Common myeloid progenitor, CD34-positive (primary cell): ENCODE data around the gene ETS1.
"Not testable (repeated sequence)": the region's sequence is repeated elsewhere in the genome, so short reads cannot be mapped to it uniquely, and the experiment has no call there.

Experiments
- CTCF ChIA-PET: fragments of 350-600 bp; sonication (Branson Sonifier 250); formaldehyde crosslinking; loops from one replicate; lab custom pipeline; 2021; ENCODE audit warnings: antibody characterized with exemption; lab: Charles Lee
- POLR2A ChIA-PET: fragments of 350-600 bp; sonication (Branson Sonifier 250); formaldehyde crosslinking; loops from one replicate; lab custom pipeline; 2021; ENCODE audit warnings: antibody characterized with exemption; lab: Charles Lee
- DNase-seq, 3 donors: peaks; one replicate each; pipeline versions ENCODE4 v3.0.0 to v3.0.0-alpha.2; 2013
- H3K27ac ChIP-seq, 2 experiments: 1 replicate in 1 of 2; 2 replicates in 1 of 2; pipeline ENCODE4 v1.7.0; 2013; ENCODE audit warnings: inconsistent platforms in 2 of 2, low read length in 2 of 2, mild to moderate bottlenecking in 2 of 2, low read depth in 1 of 2, moderate library complexity in 1 of 2; ENCODE audit not compliant: severe bottlenecking in 2 of 2, insufficient read depth in 1 of 2, poor library complexity in 1 of 2
- H3K27me3 ChIP-seq, 5 experiments: replicated peaks in 2 of 5; 1 replicate in 3 of 5; 2 replicates in 2 of 5; pipeline versions ENCODE4 v1.6.1 to v1.7.0; 2013; ENCODE audit warnings: low read length in 4 of 5, mild to moderate bottlenecking in 2 of 5, moderate library complexity in 2 of 5, inconsistent platforms in 1 of 5; ENCODE audit not compliant: insufficient read depth in 5 of 5, control insufficient read depth in 4 of 5
- H3K36me3 ChIP-seq, 4 experiments: 1 replicate in 2 of 4; 2 replicates in 2 of 4; pipeline versions ENCODE4 v1.6.1 to v1.7.0; 2013; ENCODE audit warnings: low read length in 3 of 4, control low read depth in 1 of 4, mild to moderate bottlenecking in 1 of 4; ENCODE audit not compliant: control insufficient read depth in 4 of 4, insufficient read depth in 4 of 4
- H3K4me1 ChIP-seq, 4 experiments: 1 replicate in 3 of 4; 2 replicates in 1 of 4; pipeline versions ENCODE4 v1.6.1 to v1.7.1; 2013; ENCODE audit warnings: low read length in 3 of 4, mild to moderate bottlenecking in 3 of 4, control low read depth in 1 of 4, inconsistent platforms in 1 of 4, moderate library complexity in 1 of 4; ENCODE audit not compliant: control insufficient read depth in 4 of 4, insufficient read depth in 4 of 4; ENCODE audit errors: control extremely low read depth in 1 of 4
- H3K4me3 ChIP-seq, 7 experiments: 1 replicate in 4 of 7; 2 replicates in 3 of 7; pipeline versions ENCODE4 v1.5.1 to v1.7.0; 2013; ENCODE audit warnings: mild to moderate bottlenecking in 7 of 7, low read length in 6 of 7, moderate library complexity in 6 of 7, inconsistent platforms in 2 of 7, low read depth in 2 of 7, control low read depth in 1 of 7; ENCODE audit not compliant: insufficient read depth in 4 of 7, control insufficient read depth in 1 of 7; ENCODE audit errors: extremely low read depth in 1 of 7
- H3K9me3 ChIP-seq, 5 experiments: 1 replicate in 4 of 5; 2 replicates in 1 of 5; pipeline versions ENCODE4 v1.6.1 to v1.7.1; 2013; ENCODE audit warnings: low read length in 4 of 5, mild to moderate bottlenecking in 2 of 5, inconsistent platforms in 1 of 5, low read depth in 1 of 5, moderate library complexity in 1 of 5; ENCODE audit not compliant: control insufficient read depth in 4 of 5, insufficient read depth in 2 of 5; ENCODE audit errors: control extremely low read depth in 1 of 5
- WGBS: methylation state at CpG from one replicate; pipeline ENCODE4 v1.1.5; 2013; ENCODE audit not compliant: insufficient coverage; 5-methylcytosine and 5-hydroxymethylcytosine counted together

The ETS1 gene

DNA sequence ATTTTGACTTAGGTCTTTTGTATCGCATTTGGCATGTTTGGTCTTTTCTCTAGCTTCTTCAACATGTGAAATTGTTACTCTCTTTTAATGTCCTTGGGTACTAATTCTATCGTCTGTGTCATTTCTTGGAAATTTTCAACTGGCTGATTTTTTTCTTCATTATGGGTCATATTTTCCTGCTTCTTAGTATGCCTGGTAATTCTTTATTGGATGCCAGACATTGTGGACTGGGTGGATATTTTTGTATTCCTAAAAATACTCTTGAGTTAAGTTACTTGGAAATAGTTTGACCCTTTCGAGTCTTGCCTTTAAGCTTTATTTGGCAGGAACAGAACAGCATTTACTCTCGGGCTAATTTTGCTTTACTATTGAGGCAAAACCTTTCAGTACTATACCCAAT, 140.1 kb downstream of the ETS1 start:
- no peaks in the 10 kb centered on the region for H3K27me3 ChIP-seq
- H3K4me3 ChIP-seq: no peak overlapping the region
- H3K9me3 ChIP-seq: no peaks in the 10 kb centered on the region
- CTCF ChIA-PET: interaction anchor here (1.3 kb wide), 1 partner anchor 18 kb away, joined by 3 read pairs; no protein-coding TSS in a partner anchor
- no peak for DNase-seq
- POLR2A ChIA-PET: no interaction called here
- no peaks in the 10 kb centered on the region for H3K4me1 ChIP-seq
- 100% methylated on average over 1 of the region's 4 CpGs for WGBS
- H3K27ac ChIP-seq: no peak overlapping the region
- no peaks in the 10 kb centered on the region for H3K36me3 ChIP-seq

DNA sequence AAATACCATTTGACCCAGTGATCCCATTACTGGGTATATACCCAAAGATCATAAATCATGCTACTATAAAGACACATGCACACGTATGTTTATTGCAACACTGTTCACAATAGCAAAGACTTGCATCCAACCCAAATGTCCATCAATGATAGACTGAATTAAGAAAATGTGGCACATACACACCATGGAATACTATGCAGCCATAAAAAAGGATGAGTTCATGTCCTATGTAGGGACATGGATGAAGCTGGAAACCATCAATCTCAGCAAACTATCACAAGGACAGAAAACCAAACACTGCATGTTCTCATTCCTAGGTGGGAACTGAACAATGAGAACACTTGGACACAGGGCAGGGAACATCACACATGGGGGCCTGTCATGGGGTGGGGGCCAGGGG, 141.4 kb downstream of the ETS1 start:
- DNase-seq, H3K4me1 ChIP-seq, CTCF ChIA-PET, H3K27me3 ChIP-seq, POLR2A ChIA-PET, H3K36me3 ChIP-seq, H3K4me3 ChIP-seq, H3K27ac ChIP-seq, H3K9me3 ChIP-seq: not testable (repeated sequence)
- WGBS: no CpG with 5 or more reads among the region's 1 CpG

DNA sequence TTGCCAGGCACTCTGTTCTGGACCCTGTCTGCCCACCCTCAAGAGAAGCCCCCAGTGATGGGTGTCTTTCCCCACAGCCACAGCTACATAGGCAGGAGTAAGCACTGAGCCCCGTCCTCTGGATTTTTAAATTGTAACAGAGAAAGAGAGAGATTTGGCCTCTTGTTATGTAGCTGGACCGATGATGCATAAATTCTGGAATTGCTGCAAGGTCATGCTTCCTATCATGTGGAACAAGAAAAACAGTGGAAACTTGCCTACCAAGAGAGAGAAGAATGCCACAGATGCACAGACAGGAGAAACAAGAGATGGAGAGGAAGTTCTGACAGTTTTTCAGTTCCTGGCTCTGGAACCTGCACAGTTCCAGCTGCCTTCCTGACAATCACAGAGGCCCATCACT, 150.2 kb downstream of the ETS1 start:
- ChIA-PET CTCF (interaction anchor here (0.7 to 1.0 kb wide), 2 partner anchors 8 to 88 kb away, joined by 3 to 5 read pairs; no protein-coding TSS in a partner anchor), POLR2A (no interaction called here)
- H3K4me1 ChIP-seq: peaks cover 0 to 3% (median 1%) of the 10 kb centered on the region in 4 experiments
- 83% methylated on average over 2 of the region's 2 CpGs for WGBS
- no peaks in the 10 kb centered on the region for H3K36me3 ChIP-seq
- H3K27ac ChIP-seq: no peak overlapping the region
- H3K4me3 ChIP-seq: no peak overlapping the region
- no peaks in the 10 kb centered on the region for H3K27me3 ChIP-seq
- DNase-seq: no peak
- peaks cover 0 to 5% (median 0%) of the 10 kb centered on the region in 5 experiments for H3K9me3 ChIP-seq

DNA sequence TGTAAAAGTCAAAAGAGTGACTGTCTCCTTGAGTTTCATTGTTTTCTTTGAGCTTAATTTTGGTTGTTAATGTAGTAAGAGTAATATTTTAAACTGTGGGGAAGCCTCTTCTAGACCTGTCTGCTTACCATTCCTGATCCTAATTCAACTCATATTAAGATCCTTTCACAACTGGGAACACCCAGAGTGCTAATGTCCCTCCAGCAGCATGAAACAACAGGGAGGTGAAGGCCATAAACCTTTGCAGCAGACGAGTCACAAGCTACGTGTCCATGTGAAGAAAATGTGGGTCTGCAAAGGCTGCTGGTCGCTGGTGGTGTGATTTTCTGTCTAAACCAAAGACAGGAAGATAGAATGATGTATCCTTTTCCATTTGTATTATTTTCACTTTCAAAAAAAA, 152.5 kb downstream of the ETS1 start:
- Histone ChIP-seq H3K9me3 (no peaks in the 10 kb centered on the region), H3K4me3 (no peak overlapping the region), H3K27ac (no peak overlapping the region), H3K4me1 (peaks cover 0 to 3% (median 1%) of the 10 kb centered on the region in 4 experiments), H3K36me3 (no peaks in the 10 kb centered on the region), H3K27me3 (no peaks in the 10 kb centered on the region)
- CTCF ChIA-PET: interaction anchor here (0.8 to 1.6 kb wide), 3 partner anchors 14 to 67 kb away, joined by 3 to 5 read pairs (median 4); no protein-coding TSS in a partner anchor
- no CpG with 5 or more reads among the region's 3 CpGs for WGBS
- no peak for DNase-seq
- POLR2A ChIA-PET: no interaction called here

DNA sequence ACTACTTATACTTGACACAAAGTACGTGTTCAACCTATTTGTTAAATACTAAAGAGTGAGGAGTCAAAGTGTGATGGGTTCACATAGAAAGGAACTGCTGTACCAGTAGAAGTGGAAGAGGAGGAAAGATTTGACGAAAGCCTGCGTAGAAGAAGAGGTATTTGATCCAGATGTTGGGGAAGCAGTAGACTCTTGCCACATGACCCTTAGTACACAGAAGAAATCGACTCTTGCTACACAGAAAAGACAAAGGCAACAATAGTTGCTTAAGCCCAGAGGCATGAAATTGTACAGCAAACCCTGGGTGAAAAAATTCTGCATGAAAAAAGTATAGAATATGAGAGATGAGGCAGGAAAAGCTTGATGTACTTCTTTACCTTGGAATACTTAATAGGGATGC, 152.9 kb downstream of the ETS1 start:
- H3K27me3 ChIP-seq: no peaks in the 10 kb centered on the region
- H3K4me1 ChIP-seq: peaks cover 0 to 3% (median 1%) of the 10 kb centered on the region in 4 experiments
- H3K9me3 ChIP-seq: no peaks in the 10 kb centered on the region
- no peak overlapping the region for H3K27ac ChIP-seq
- H3K36me3 ChIP-seq: no peaks in the 10 kb centered on the region
- no peak for DNase-seq
- CTCF ChIA-PET: interaction anchor here (0.8 to 1.6 kb wide), 3 partner anchors 14 to 67 kb away, joined by 3 to 5 read pairs (median 4); no protein-coding TSS in a partner anchor
- POLR2A ChIA-PET: no interaction called here
- 86% methylated on average over 3 of the region's 4 CpGs for WGBS
- no peak overlapping the region for H3K4me3 ChIP-seq

DNA sequence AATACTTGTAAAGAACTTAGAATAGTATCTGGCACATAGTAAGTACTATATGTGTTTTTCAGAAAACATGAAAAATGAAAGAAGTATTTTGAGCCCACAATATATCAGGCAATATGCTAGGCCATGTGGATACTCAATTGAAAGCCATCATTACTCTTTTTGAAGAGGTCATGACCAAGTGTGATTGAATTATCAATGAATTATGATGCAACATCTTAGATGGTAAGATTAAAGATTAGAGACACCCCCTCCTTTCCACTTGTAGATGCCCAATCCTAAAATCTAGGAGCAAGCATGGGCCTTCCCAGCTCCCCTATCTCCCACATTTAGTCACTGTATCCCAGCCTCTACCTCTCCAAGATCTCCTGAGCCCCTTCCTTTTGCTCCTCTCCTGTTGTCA, 154.4 kb downstream of the ETS1 start:
- no peak for DNase-seq
- Histone ChIP-seq H3K36me3 (no peaks in the 10 kb centered on the region), H3K4me1 (peaks cover 0 to 3% (median 1%) of the 10 kb centered on the region in 4 experiments), H3K9me3 (no peaks in the 10 kb centered on the region), H3K4me3 (no peak overlapping the region), H3K27me3 (no peaks in the 10 kb centered on the region), H3K27ac (no peak overlapping the region)
- ChIA-PET CTCF (no interaction called here), POLR2A (no interaction called here)

DNA sequence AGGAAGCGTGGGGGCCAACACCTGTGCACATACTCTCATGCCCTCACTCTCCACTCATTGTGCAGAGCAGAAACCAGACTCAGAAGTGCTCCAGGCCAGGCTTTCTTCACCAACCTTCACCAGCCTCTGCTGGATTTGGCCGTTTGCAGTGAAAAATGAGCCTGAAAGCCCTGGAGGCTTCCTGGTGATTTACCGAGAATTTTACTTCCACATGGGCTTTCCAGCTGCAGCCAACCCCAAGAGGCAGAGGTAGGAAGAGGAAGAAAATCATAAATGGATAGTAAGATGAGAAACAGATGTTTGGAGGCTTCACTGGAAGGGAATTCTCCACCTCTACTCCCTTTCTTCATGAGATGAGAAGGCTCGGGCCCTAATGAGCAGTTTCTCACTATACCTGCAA, 155.4 kb downstream of the ETS1 start:
- no peak overlapping the region for H3K27ac ChIP-seq
- no peak for DNase-seq
- CTCF ChIA-PET: no interaction called here
- no peaks in the 10 kb centered on the region for H3K27me3 ChIP-seq
- no peak overlapping the region for H3K4me3 ChIP-seq
- H3K4me1 ChIP-seq: peaks cover 0 to under 1% (median 0%) of the 10 kb centered on the region in 4 experiments
- no peaks in the 10 kb centered on the region for H3K36me3 ChIP-seq
- 91% methylated on average over 1 of the region's 4 CpGs for WGBS
- POLR2A ChIA-PET: no interaction called here
- no peaks in the 10 kb centered on the region for H3K9me3 ChIP-seq
